SIG-M5 treated with dmso at 0.1 percent for 504 hours (cell line): Measurements from ENCODE around the gene CSF3R.
"Not testable (repeated sequence)": the region's sequence is repeated elsewhere in the genome, so short reads cannot be mapped to it uniquely, and the experiment has no call there.

Experiments used
- DNase-seq: peaks from one replicate; lab custom pipeline; 2025; ENCODE audit not compliant: unreplicated experiment; lab: John Stamatoyannopoulos, UW

The CSF3R gene

GRCh38 chr1:36484099-36484498 is 1.4 kb upstream of the CSF3R start:
- no peak for DNase-seq

- DNase-seq = no peak
Measured at GRCh38 chr1:36481771-36482723, 666 bp downstream of the CSF3R start.

GRCh38 chr1:36481091-36481490 is 1.6 kb downstream of the CSF3R start:
- DNase-seq = no peak

GRCh38 chr1:36480161-36480560 is 2.6 kb downstream of the CSF3R start:
- no peak for DNase-seq

- DNase-seq = peak; percentile 23
Measured at GRCh38 chr1:36479505-36480051, 3.1 kb downstream of the CSF3R start.

GRCh38 chr1:36477615-36478014 is 5.1 kb downstream of the CSF3R start:
- not testable (repeated sequence) for DNase-seq

- DNase-seq = no peak
Measured at GRCh38 chr1:36476945-36477344, 5.8 kb downstream of the CSF3R start.

- DNase-seq = no peak
Measured at GRCh38 chr1:36475910-36476604, 6.7 kb downstream of the CSF3R start.

GRCh38 chr1:36475341-36475740 is 7.4 kb downstream of the CSF3R start:
- DNase-seq = no peak

- no peak for DNase-seq
Measured at GRCh38 chr1:36472656-36473055, 10.1 kb downstream of the CSF3R start.

- DNase-seq = no peak
Measured at GRCh38 chr1:36471830-36472641, 10.7 kb downstream of the CSF3R start.

- no peak for DNase-seq
Measured at GRCh38 chr1:36469163-36469562, 13.6 kb downstream of the CSF3R start.

- no peak for DNase-seq
Measured at GRCh38 chr1:36467700-36468455, 14.8 kb downstream of the CSF3R start.

- DNase-seq = no peak
Measured at GRCh38 chr1:36467027-36467410, 15.7 kb downstream of the CSF3R start.

GRCh38 chr1:36466370-36467026 is 16.2 kb downstream of the CSF3R start:
- DNase-seq = no peak

- no peak for DNase-seq
Measured at GRCh38 chr1:36465731-36466369, 16.9 kb downstream of the CSF3R start.

- peak; percentile 67 for DNase-seq
Measured at GRCh38 chr1:36464605-36465393, 17.9 kb downstream of the CSF3R start.

- peak; percentile 95 for DNase-seq
Measured at GRCh38 chr1:36463803-36464604, 18.7 kb downstream of the CSF3R start, which contains the start of gene MRPS15. MRPS15 (minus strand) TSS chr1:36464384; CDS start chr1:36464275, 109 bp downstream.
